ENCODE data around the gene NINL.

- no peak for TF ChIP-seq POLR2A (IDR thresholded peaks at IDR 0.05; ENCODE audit: borderline replicate concordance, extremely low read depth, insufficient read depth, insufficient read length)
- TF ChIP-seq CTCF (IDR thresholded peaks at IDR 0.05 in 2 of 3, conservative IDR thresholded peaks at IDR 0.05 in 1 of 3; ENCODE audit: borderline replicate concordance in 1 of 3, insufficient read depth in 1 of 3, low read depth in 2 of 3, low read length in 2 of 3): no peak
- no peak for TF ChIP-seq RAD21 (IDR thresholded peaks at IDR 0.05; ENCODE audit: low read depth)
- no peak for TF ChIP-seq EZH2 (IDR thresholded peaks at IDR 0.05)
- no peak for TF ChIP-seq TCF7L2 (IDR thresholded peaks at IDR 0.05; ENCODE audit: borderline replicate concordance, extremely low read depth, insufficient read depth, insufficient read length)
- TF ChIP-seq, protein P1, sequence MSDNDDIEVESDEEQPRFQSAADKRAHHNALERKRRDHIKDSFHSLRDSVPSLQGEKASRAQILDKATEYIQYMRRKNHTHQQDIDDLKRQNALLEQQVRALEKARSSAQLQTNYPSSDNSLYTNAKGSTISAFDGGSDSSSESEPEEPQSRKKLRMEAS (IDR thresholded peaks at IDR 0.05): no peak
- TF ChIP-seq ELF1 (IDR thresholded peaks at IDR 0.05; ENCODE audit: borderline replicate concordance, low read depth): no peak
- TF ChIP-seq CEBPB (IDR thresholded peaks at IDR 0.05; ENCODE audit: low read depth): no peak
- no peak for TF ChIP-seq SIN3A (IDR thresholded peaks at IDR 0.05; ENCODE audit: low read depth)
- no peak for TF ChIP-seq EZH2phosphoT487 (IDR thresholded peaks at IDR 0.05; ENCODE audit: borderline replicate concordance)
- TF ChIP-seq ZBTB33 (IDR thresholded peaks at IDR 0.05; ENCODE audit: extremely low read depth, insufficient replicate concordance, low read length): no peak
- TF ChIP-seq POLR2AphosphoS5 (IDR thresholded peaks at IDR 0.05; ENCODE audit: low read depth, low read length): no peak
- TF ChIP-seq ZFX (IDR thresholded peaks at IDR 0.05): no peak
Measured at GRCh38 chr20:25537890-25538289, 47.4 kb downstream of the NINL start.
